Measurements from ENCODE around the gene RPP25L. TPM values are rescaled to one million over a fixed set of nuclear protein-coding genes. Genes with fewer than 3 reads are reported as not detected.

RPP25L gene
- total and polyA plus RNA-seq, 10 of the 15 experiments (the other 5 are each of a cell fraction or from before 2014, with no cell fraction given) = 7.7 to 30.2 (median 16.8) TPM

- DNase-seq (ENCODE audit: low read depth, low spot score) (no peak), ATAC-seq (no peak; the same call in 2 of the 3 replicates), FAIRE-seq (no peak)
- intact Hi-C loops (cut with micrococcal nuclease; ENCODE audit: unreplicated experiment) = no loop called here
- Histone ChIP-seq H3K79me2 (ENCODE audit: control insufficient read depth, insufficient read depth, low read length) (no peaks in the 10 kb centered on the region), H3K9ac (ENCODE audit: control insufficient read depth, insufficient read depth, low read length) (no peak overlapping the region), H3K4me2 (ENCODE audit: control insufficient read depth, insufficient read depth) (no peak overlapping the region), H4K20me1 (ENCODE audit: control insufficient read depth, insufficient read depth) (peaks cover 3% of the 10 kb centered on the region; the same call in 1 of the 2 replicates), H3K27me3 (replicated peaks in 1 of 2; ENCODE audit: control insufficient read depth in 2 of 2, insufficient read depth in 2 of 2, low read length in 1 of 2) (peaks cover 0 to 5% of the 10 kb centered on the region in 2 experiments), H3K9me3 (replicated peaks; ENCODE audit: control insufficient read depth, insufficient read depth, low read length) (peaks cover 6% of the 10 kb centered on the region; the same call in 2 of the 3 replicates), H3K27ac (ENCODE audit: control insufficient read depth, insufficient read depth) (no peak overlapping the region), H3K36me3 (ENCODE audit: control insufficient read depth in 2 of 2, insufficient read depth in 2 of 2, low read length in 1 of 2) (no peaks in the 10 kb centered on the region), H2AFZ (ENCODE audit: control insufficient read depth, low read depth, low read length) (no peak overlapping the region), H3K4me1 (ENCODE audit: control insufficient read depth, insufficient read depth, low read length) (no peaks in the 10 kb centered on the region), H3K4me3 (no peak overlapping the region)
- ChIA-PET POLR2A (no interaction called here), CTCF (no interaction called here), RAD21 (ENCODE audit: unreplicated experiment) (no interaction called here), SMC1A (ENCODE audit: uncharacterized antibody, unreplicated experiment) (no interaction called here)
- in situ Hi-C loops (cut with MboI) = no loop called here
- WGBS (ENCODE audit: insufficient coverage, insufficient replicate concordance, low lambda C conversion rate, missing lambda C conversion rate) = 51% methylated on average over 13 of the region's 21 CpGs
- TF ChIP-seq, protein P1, sequence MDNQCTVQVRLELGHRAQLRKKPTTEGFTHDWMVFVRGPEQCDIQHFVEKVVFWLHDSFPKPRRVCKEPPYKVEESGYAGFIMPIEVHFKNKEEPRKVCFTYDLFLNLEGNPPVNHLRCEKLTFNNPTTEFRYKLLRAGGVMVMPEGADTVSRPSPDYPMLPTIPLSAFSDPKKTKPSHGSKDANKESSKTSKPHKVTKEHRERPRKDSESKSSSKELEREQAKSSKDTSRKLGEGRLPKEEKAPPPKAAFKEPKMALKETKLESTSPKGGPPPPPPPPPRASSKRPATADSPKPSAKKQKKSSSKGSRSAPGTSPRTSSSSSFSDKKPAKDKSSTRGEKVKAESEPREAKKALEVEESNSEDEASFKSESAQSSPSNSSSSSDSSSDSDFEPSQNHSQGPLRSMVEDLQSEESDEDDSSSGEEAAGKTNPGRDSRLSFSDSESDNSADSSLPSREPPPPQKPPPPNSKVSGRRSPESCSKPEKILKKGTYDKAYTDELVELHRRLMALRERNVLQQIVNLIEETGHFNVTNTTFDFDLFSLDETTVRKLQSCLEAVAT (IDR thresholded peaks at IDR 0.05) = no peak
- TF ChIP-seq SIX5 (IDR thresholded peaks at IDR 0.05; ENCODE audit: low read depth, low read length, severe bottlenecking) = no peak
- TF ChIP-seq, protein P2, sequence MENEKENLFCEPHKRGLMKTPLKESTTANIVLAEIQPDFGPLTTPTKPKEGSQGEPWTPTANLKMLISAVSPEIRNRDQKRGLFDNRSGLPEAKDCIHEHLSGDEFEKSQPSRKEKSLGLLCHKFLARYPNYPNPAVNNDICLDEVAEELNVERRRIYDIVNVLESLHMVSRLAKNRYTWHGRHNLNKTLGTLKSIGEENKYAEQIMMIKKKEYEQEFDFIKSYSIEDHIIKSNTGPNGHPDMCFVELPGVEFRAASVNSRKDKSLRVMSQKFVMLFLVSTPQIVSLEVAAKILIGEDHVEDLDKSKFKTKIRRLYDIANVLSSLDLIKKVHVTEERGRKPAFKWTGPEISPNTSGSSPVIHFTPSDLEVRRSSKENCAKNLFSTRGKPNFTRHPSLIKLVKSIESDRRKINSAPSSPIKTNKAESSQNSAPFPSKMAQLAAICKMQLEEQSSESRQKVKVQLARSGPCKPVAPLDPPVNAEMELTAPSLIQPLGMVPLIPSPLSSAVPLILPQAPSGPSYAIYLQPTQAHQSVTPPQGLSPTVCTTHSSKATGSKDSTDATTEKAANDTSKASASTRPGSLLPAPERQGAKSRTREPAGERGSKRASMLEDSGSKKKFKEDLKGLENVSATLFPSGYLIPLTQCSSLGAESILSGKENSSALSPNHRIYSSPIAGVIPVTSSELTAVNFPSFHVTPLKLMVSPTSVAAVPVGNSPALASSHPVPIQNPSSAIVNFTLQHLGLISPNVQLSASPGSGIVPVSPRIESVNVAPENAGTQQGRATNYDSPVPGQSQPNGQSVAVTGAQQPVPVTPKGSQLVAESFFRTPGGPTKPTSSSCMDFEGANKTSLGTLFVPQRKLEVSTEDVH (IDR thresholded peaks at IDR 0.05; ENCODE audit: low read depth, partially characterized antibody) = no peak
- TF ChIP-seq, protein P3, sequence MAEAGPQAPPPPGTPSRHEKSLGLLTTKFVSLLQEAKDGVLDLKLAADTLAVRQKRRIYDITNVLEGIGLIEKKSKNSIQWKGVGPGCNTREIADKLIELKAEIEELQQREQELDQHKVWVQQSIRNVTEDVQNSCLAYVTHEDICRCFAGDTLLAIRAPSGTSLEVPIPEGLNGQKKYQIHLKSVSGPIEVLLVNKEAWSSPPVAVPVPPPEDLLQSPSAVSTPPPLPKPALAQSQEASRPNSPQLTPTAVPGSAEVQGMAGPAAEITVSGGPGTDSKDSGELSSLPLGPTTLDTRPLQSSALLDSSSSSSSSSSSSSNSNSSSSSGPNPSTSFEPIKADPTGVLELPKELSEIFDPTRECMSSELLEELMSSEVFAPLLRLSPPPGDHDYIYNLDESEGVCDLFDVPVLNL (IDR thresholded peaks at IDR 0.05; ENCODE audit: low read depth, low read length) = no peak
- TF ChIP-seq FOXM1 (IDR thresholded peaks at IDR 0.05; ENCODE audit: low read depth, low read length) = no peak
- BruUV-seq (replicated peaks) = no TSS peak
Measured at GRCh38 chr9:34560599-34561214, 51.2 kb downstream of the RPP25L start.

Small RNA genes within 50 kb of the gene (small RNA-seq; reads per million reads assigned to genes)
- gene CCL27 = not detected

Other genes with a start within 250 kb of the RPP25L start
Only the 7 nearest of the 13 such genes appear.
- not detected in 2 replicates for gene CNTFR, start 22.4 kb downstream of the RPP25L start, total RNA-seq (2014; rRNA removed)
- gene CNTFR, start 22.4 kb downstream of the RPP25L start, total RNA-seq (2014; rRNA removed; fragmentation: Illumina TruSeq; extraction: Trizol) = not detected in 2 replicates
- not detected in 2 replicates for gene CNTFR, start 22.4 kb downstream of the RPP25L start, total RNA-seq (2021)
- not detected in 2 replicates for gene CNTFR, start 22.4 kb downstream of the RPP25L start, polyA plus RNA-seq (2011; rRNA removed)
- not detected in 2 replicates for gene CNTFR, start 22.4 kb downstream of the RPP25L start, polyA plus RNA-seq (2014; fragmentation: Illumina TruSeq; extraction: Trizol)
- gene CNTFR, start 22.4 kb downstream of the RPP25L start, polyA plus RNA-seq (2014; fragmentation: Nextera tagmentation; extraction: Ambion mirVana) = not detected
- not detected in 2 replicates for gene CNTFR, start 22.4 kb downstream of the RPP25L start, polyA plus RNA-seq (2014; rRNA removed)
- not detected for gene CNTFR, start 22.4 kb downstream of the RPP25L start, polyA plus RNA-seq (2016; fragmentation: Nextera tagmentation; extraction: Ambion mirVana)
- gene DCTN3, start 8.4 kb upstream of the RPP25L start, total RNA-seq (2014; rRNA removed) = 87.3 and 103 TPM in 2 replicates
- gene DCTN3, start 8.4 kb upstream of the RPP25L start, total RNA-seq (2014; rRNA removed; fragmentation: Illumina TruSeq; extraction: Trizol) = 43.2 and 45.6 TPM in 2 replicates
- gene DCTN3, start 8.4 kb upstream of the RPP25L start, total RNA-seq (2021) = 74.6 and 79.1 TPM in 2 replicates
- gene DCTN3, start 8.4 kb upstream of the RPP25L start, polyA plus RNA-seq (2011; rRNA removed) = 56.5 and 75.6 TPM in 2 replicates
- 26.9 and 57.8 TPM in 2 replicates for gene DCTN3, start 8.4 kb upstream of the RPP25L start, polyA plus RNA-seq (2014; fragmentation: Illumina TruSeq; extraction: Trizol)
- 10 to 100 TPM; 19.0 to 52.0 TPM for gene DCTN3, start 8.4 kb upstream of the RPP25L start, polyA plus RNA-seq (2014; fragmentation: Nextera tagmentation; extraction: Ambion mirVana)
- gene DCTN3, start 8.4 kb upstream of the RPP25L start, polyA plus RNA-seq (2014; rRNA removed) = 66.7 and 68.0 TPM in 2 replicates
- gene DCTN3, start 8.4 kb upstream of the RPP25L start, polyA plus RNA-seq (2016; fragmentation: Nextera tagmentation; extraction: Ambion mirVana) = 100 to 1,000 TPM; 101 to 120 TPM
- not detected in 2 replicates for gene ARID3C, start 17.0 kb upstream of the RPP25L start, total RNA-seq (2014; rRNA removed)
- not detected in 2 replicates for gene ARID3C, start 17.0 kb upstream of the RPP25L start, total RNA-seq (2014; rRNA removed; fragmentation: Illumina TruSeq; extraction: Trizol)
- 0.24 TPM in 1 of 2 replicates, not detected in the other for gene ARID3C, start 17.0 kb upstream of the RPP25L start, total RNA-seq (2021)
- not detected in 2 replicates for gene ARID3C, start 17.0 kb upstream of the RPP25L start, polyA plus RNA-seq (2011; rRNA removed)
- not detected in 2 replicates for gene ARID3C, start 17.0 kb upstream of the RPP25L start, polyA plus RNA-seq (2014; fragmentation: Illumina TruSeq; extraction: Trizol)
- gene ARID3C, start 17.0 kb upstream of the RPP25L start, polyA plus RNA-seq (2014; fragmentation: Nextera tagmentation; extraction: Ambion mirVana) = not detected
- gene ARID3C, start 17.0 kb upstream of the RPP25L start, polyA plus RNA-seq (2014; rRNA removed) = not detected in 2 replicates
- not detected for gene ARID3C, start 17.0 kb upstream of the RPP25L start, polyA plus RNA-seq (2016; fragmentation: Nextera tagmentation; extraction: Ambion mirVana)
- gene SIGMAR1, start 25.7 kb upstream of the RPP25L start, total RNA-seq (2014; rRNA removed) = 65.4 and 77.9 TPM in 2 replicates
- 38.6 and 44.3 TPM in 2 replicates for gene SIGMAR1, start 25.7 kb upstream of the RPP25L start, total RNA-seq (2014; rRNA removed; fragmentation: Illumina TruSeq; extraction: Trizol)
- gene SIGMAR1, start 25.7 kb upstream of the RPP25L start, total RNA-seq (2021) = 61.5 and 63.0 TPM in 2 replicates
- gene SIGMAR1, start 25.7 kb upstream of the RPP25L start, polyA plus RNA-seq (2011; rRNA removed) = 7.6 and 12.9 TPM in 2 replicates
- 64.7 and 76.0 TPM in 2 replicates for gene SIGMAR1, start 25.7 kb upstream of the RPP25L start, polyA plus RNA-seq (2014; fragmentation: Illumina TruSeq; extraction: Trizol)
- 10 to 100 TPM in 1 of 2 experiments, 1 to 10 TPM in 1; 7.1 to 19.6 TPM for gene SIGMAR1, start 25.7 kb upstream of the RPP25L start, polyA plus RNA-seq (2014; fragmentation: Nextera tagmentation; extraction: Ambion mirVana)
- 81.4 and 82.9 TPM in 2 replicates for gene SIGMAR1, start 25.7 kb upstream of the RPP25L start, polyA plus RNA-seq (2014; rRNA removed)
- gene SIGMAR1, start 25.7 kb upstream of the RPP25L start, polyA plus RNA-seq (2016; fragmentation: Nextera tagmentation; extraction: Ambion mirVana) = 100 to 1,000 TPM; 110 to 133 TPM
- gene GALT, start 34.6 kb upstream of the RPP25L start, total RNA-seq (2014; rRNA removed) = 30.3 and 31.0 TPM in 2 replicates
- 9.3 and 10.3 TPM in 2 replicates for gene GALT, start 34.6 kb upstream of the RPP25L start, total RNA-seq (2014; rRNA removed; fragmentation: Illumina TruSeq; extraction: Trizol)
- gene GALT, start 34.6 kb upstream of the RPP25L start, total RNA-seq (2021) = 26.2 and 30.8 TPM in 2 replicates
- gene GALT, start 34.6 kb upstream of the RPP25L start, polyA plus RNA-seq (2011; rRNA removed) = 10.5 and 21.6 TPM in 2 replicates
- 14.5 and 16.9 TPM in 2 replicates for gene GALT, start 34.6 kb upstream of the RPP25L start, polyA plus RNA-seq (2014; fragmentation: Illumina TruSeq; extraction: Trizol)
- gene GALT, start 34.6 kb upstream of the RPP25L start, polyA plus RNA-seq (2014; fragmentation: Nextera tagmentation; extraction: Ambion mirVana) = 10 to 100 TPM; 22.8 to 24.9 TPM
- gene GALT, start 34.6 kb upstream of the RPP25L start, polyA plus RNA-seq (2014; rRNA removed) = 30.2 and 41.6 TPM in 2 replicates
- gene GALT, start 34.6 kb upstream of the RPP25L start, polyA plus RNA-seq (2016; fragmentation: Nextera tagmentation; extraction: Ambion mirVana) = 10 to 100 TPM; 28.8 to 34.1 TPM
- gene IL11RA, start 40.1 kb upstream of the RPP25L start, total RNA-seq (2014; rRNA removed) = 1.5 and 2.9 TPM in 2 replicates
- gene IL11RA, start 40.1 kb upstream of the RPP25L start, total RNA-seq (2014; rRNA removed; fragmentation: Illumina TruSeq; extraction: Trizol) = 1.7 and 2.6 TPM in 2 replicates
- 4.8 and 5.8 TPM in 2 replicates for gene IL11RA, start 40.1 kb upstream of the RPP25L start, total RNA-seq (2021)
- 3.5 and 5.7 TPM in 2 replicates for gene IL11RA, start 40.1 kb upstream of the RPP25L start, polyA plus RNA-seq (2011; rRNA removed)
- 2.6 and 2.8 TPM in 2 replicates for gene IL11RA, start 40.1 kb upstream of the RPP25L start, polyA plus RNA-seq (2014; fragmentation: Illumina TruSeq; extraction: Trizol)
- gene IL11RA, start 40.1 kb upstream of the RPP25L start, polyA plus RNA-seq (2014; fragmentation: Nextera tagmentation; extraction: Ambion mirVana) = under 1 TPM; 0.32 to 0.47 TPM
- gene IL11RA, start 40.1 kb upstream of the RPP25L start, polyA plus RNA-seq (2014; rRNA removed) = 5.2 and 5.7 TPM in 2 replicates
- 1 to 10 TPM; 1.1 to 1.5 TPM for gene IL11RA, start 40.1 kb upstream of the RPP25L start, polyA plus RNA-seq (2016; fragmentation: Nextera tagmentation; extraction: Ambion mirVana)
- gene CCL27, start 50.6 kb upstream of the RPP25L start, total RNA-seq (2014; rRNA removed) = not detected in 2 replicates
- gene CCL27, start 50.6 kb upstream of the RPP25L start, total RNA-seq (2014; rRNA removed; fragmentation: Illumina TruSeq; extraction: Trizol) = not detected in 2 replicates
- not detected in 2 replicates for gene CCL27, start 50.6 kb upstream of the RPP25L start, total RNA-seq (2021)
- not detected in 2 replicates for gene CCL27, start 50.6 kb upstream of the RPP25L start, polyA plus RNA-seq (2011; rRNA removed)
- gene CCL27, start 50.6 kb upstream of the RPP25L start, polyA plus RNA-seq (2014; fragmentation: Illumina TruSeq; extraction: Trizol) = not detected in 2 replicates
- under 1 TPM in 1 of 2 experiments, not detected in 1; 0.45 TPM for gene CCL27, start 50.6 kb upstream of the RPP25L start, polyA plus RNA-seq (2014; fragmentation: Nextera tagmentation; extraction: Ambion mirVana)
- not detected in 2 replicates for gene CCL27, start 50.6 kb upstream of the RPP25L start, polyA plus RNA-seq (2014; rRNA removed)
- not detected for gene CCL27, start 50.6 kb upstream of the RPP25L start, polyA plus RNA-seq (2016; fragmentation: Nextera tagmentation; extraction: Ambion mirVana)

Measured in GM12878 (cell line).